ENCODE data around the gene BTRC. TPM values are rescaled to one million over a fixed set of nuclear protein-coding genes. Genes with fewer than 3 reads are reported as not detected.

The BTRC gene
- total RNA-seq, 1 donor: 17.3 TPM

GRCh38 chr10:101429423-101429822 lies 75.5 kb downstream of the BTRC start:
- no peak overlapping the region for H3K4me3 ChIP-seq (ENCODE audit: low read depth, low read length)
- TF ChIP-seq CTCF (IDR thresholded peaks at IDR 0.05; ENCODE audit: insufficient read depth, low read depth, low read length): no peak
- no peak for DNase-seq (ENCODE audit: low read depth)

GRCh38 chr10:101436302-101436701 lies 82.3 kb downstream of the BTRC start:
- DNase-seq (ENCODE audit: low read depth): no peak
- H3K4me3 ChIP-seq (ENCODE audit: low read depth, low read length): no peak overlapping the region
- no peak for TF ChIP-seq CTCF (IDR thresholded peaks at IDR 0.05; ENCODE audit: insufficient read depth, low read depth, low read length)

GRCh38 chr10:101438881-101439391 lies 85.0 kb downstream of the BTRC start:
- no peak for TF ChIP-seq CTCF (IDR thresholded peaks at IDR 0.05; ENCODE audit: insufficient read depth, low read depth, low read length)

GRCh38 chr10:101441541-101442455 lies 87.8 kb downstream of the BTRC start:
- peak; percentile 77 for TF ChIP-seq CTCF (IDR thresholded peaks at IDR 0.05; ENCODE audit: insufficient read depth, low read depth, low read length)
- H3K4me3 ChIP-seq (ENCODE audit: low read depth, low read length): no peak overlapping the region
- peak; percentile 71 for DNase-seq (ENCODE audit: low read depth)

More at GRCh38 chr10:101438881-101439391, 85.0 kb downstream of the BTRC start:
- no peak for DNase-seq (ENCODE audit: low read depth)
- H3K4me3 ChIP-seq (ENCODE audit: low read depth, low read length): no peak overlapping the region

- H3K4me3 ChIP-seq (ENCODE audit: low read depth, low read length): no peak overlapping the region
- no peak for DNase-seq (ENCODE audit: low read depth)
- no peak for TF ChIP-seq CTCF (IDR thresholded peaks at IDR 0.05; ENCODE audit: insufficient read depth, low read depth, low read length)
Measured at GRCh38 chr10:101442456-101442800, 88.5 kb downstream of the BTRC start.

- DNase-seq (ENCODE audit: low read depth): peak; percentile 4
- TF ChIP-seq CTCF (IDR thresholded peaks at IDR 0.05; ENCODE audit: insufficient read depth, low read depth, low read length): no peak
- no peak overlapping the region for H3K4me3 ChIP-seq (ENCODE audit: low read depth, low read length)
Measured at GRCh38 chr10:101444058-101444898, 90.3 kb downstream of the BTRC start.
